ENCODE results near the gene SLC2A11. TPM values are rescaled to one million over a fixed set of nuclear protein-coding genes. Genes with fewer than 3 reads are reported as not detected.

Gene SLC2A11
- total RNA-seq, 1 donor from 2014 or later: 9.2 TPM

DNA sequence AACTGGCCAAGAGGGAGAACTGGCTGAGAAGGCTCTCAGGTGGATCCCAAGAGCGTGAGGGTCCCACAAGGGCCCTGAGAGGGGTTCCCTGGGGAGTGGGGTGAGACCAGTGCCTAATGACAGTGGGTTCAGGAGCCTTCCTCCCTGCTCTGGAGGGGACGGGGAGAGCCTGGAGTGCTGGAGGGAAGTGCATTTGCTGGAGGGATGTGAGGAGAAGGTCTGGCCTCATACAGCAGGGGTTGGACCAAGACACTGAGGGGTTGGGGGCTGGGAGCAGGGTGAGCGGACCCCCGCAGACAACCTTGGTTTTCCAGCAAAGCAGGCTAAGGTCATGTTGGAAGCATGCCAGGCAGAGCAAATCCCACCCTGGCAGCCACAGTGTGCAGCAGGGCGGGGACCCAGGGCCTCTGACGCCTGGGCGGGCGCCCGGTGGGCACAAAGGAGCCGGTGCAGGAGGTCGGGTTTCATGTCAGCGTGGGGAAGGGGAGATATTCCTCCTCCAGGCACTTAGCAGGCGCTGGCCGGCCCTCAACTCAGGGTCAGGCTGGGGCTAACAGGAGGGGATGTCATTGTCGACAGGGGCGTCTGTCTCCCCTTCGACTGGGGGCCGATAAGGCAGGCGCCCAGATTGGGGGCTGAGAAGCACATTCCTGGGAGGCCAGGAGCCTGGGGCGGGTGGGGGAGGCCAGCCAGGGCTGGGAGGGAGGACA, 15.8 kb upstream of the SLC2A11 start:
- Mint-ChIP-seq H3K27me3 (ENCODE audit: unreplicated experiment) (peaks cover 20% of the 10 kb centered on the region), H3K36me3 (ENCODE audit: low read depth, unreplicated experiment) (peaks cover 3% of the 10 kb centered on the region), H3K4me3 (ENCODE audit: unreplicated experiment) (no peak overlapping the region), H3K9me3 (ENCODE audit: unreplicated experiment) (no peaks in the 10 kb centered on the region), H3K4me1 (ENCODE audit: unreplicated experiment) (peaks cover 11% of the 10 kb centered on the region), H3K27ac (ENCODE audit: unreplicated experiment) (no peak overlapping the region)
- DNase-seq (ENCODE audit: low spot score): no peak
- TF ChIP-seq, protein P1, sequence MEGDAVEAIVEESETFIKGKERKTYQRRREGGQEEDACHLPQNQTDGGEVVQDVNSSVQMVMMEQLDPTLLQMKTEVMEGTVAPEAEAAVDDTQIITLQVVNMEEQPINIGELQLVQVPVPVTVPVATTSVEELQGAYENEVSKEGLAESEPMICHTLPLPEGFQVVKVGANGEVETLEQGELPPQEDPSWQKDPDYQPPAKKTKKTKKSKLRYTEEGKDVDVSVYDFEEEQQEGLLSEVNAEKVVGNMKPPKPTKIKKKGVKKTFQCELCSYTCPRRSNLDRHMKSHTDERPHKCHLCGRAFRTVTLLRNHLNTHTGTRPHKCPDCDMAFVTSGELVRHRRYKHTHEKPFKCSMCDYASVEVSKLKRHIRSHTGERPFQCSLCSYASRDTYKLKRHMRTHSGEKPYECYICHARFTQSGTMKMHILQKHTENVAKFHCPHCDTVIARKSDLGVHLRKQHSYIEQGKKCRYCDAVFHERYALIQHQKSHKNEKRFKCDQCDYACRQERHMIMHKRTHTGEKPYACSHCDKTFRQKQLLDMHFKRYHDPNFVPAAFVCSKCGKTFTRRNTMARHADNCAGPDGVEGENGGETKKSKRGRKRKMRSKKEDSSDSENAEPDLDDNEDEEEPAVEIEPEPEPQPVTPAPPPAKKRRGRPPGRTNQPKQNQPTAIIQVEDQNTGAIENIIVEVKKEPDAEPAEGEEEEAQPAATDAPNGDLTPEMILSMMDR (IDR thresholded peaks at IDR 0.05; ENCODE audit: unreplicated experiment): no peak

DNA sequence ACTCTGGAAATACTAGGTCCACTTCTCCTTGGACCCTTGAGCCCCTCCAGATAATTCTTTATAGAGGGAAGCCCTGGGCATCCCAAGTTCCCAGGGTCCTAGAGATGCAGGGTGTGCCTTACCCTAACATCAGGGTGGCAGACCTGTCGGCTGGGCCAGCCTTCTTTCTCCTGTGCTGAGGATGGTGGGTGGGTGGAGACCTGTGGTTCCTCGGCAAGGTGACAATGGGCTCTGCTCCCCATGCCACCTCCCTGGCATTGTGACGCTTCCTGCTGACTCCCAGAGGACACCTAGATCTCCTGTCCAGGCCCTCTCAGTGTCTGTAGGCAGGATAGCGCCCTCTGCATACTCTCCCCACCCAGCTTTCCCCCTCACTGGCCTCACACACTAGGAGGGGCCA, 15.1 kb upstream of the SLC2A11 start:
- Mint-ChIP-seq H3K4me3 (ENCODE audit: unreplicated experiment) (no peak overlapping the region), H3K36me3 (ENCODE audit: low read depth, unreplicated experiment) (peaks cover 3% of the 10 kb centered on the region), H3K4me1 (ENCODE audit: unreplicated experiment) (peaks cover 11% of the 10 kb centered on the region), H3K9me3 (ENCODE audit: unreplicated experiment) (no peaks in the 10 kb centered on the region), H3K27me3 (ENCODE audit: unreplicated experiment) (peaks cover 20% of the 10 kb centered on the region), H3K27ac (ENCODE audit: unreplicated experiment) (no peak overlapping the region)
- DNase-seq (ENCODE audit: low spot score): no peak
- TF ChIP-seq, protein P1 (IDR thresholded peaks at IDR 0.05; ENCODE audit: unreplicated experiment): no peak

DNA sequence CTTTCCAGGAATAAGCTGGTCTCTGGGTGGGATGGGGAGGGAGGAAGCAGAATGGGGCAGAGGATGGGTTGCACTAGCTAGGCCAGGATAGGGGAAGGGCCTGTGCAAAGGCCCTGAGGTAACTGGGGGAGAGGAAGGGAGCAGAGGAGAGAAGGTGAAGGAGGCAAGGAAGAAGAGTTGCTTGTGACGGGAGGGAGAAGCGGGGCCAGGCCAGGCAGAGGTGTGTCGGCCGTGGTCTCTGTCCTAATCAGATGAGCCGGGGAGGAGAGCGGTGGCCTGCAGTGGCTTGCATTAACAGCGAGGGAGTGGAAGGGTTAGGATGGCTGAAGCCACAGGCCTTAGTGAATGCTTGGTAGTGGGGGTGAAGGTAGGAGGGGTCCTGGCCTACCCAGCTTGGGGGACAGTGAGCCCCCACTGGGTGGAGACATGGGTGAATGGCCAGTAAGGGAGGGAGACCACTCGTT, 12.9 kb upstream of the SLC2A11 start:
- H3K27ac Mint-ChIP-seq (ENCODE audit: unreplicated experiment): no peak overlapping the region

DNA sequence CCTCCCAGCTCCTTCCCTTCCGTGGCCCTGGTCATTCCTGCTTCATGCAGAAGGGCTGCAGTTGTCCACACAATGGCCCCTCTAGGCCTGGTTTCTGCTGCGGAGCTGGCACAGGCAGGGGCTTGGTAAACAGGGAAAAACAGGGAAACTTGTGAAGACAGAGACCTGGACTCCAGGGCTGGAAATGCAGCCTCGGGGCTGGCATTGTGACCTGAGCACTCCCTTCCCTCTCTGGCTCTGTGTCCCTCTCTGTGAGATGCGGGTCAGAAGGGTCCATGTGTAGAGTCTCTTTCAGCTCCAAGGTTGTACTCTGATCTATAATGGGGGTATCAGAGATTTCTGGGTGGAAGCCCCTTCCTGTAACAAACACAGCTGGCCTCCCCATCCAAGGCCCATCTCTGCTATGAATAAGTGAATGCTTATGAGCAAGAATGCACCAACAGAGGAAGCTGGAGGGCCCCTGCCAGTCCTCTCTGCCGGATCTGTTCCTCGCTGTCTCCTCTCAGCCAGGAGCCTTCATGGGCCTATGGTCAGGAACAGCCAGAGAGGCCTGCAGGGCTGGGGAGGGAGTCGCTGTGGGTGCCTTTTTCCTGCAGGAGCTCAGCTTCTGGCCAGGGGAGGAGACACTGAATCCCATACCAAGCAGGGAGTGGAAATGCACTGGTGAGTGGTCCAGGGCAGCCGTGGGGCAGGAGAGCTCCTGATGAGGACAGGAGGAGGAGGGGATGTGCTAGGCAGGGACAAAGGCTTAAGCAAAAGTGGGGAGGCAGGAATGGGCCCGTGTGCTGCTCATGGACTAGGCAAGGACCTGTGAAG, 12.2 kb upstream of the SLC2A11 start:
- peaks cover 11% of the 10 kb centered on the region for H3K27me3 Mint-ChIP-seq (ENCODE audit: unreplicated experiment)
- DNase-seq (ENCODE audit: low spot score): no peak
- H3K36me3 Mint-ChIP-seq (ENCODE audit: low read depth, unreplicated experiment): no peaks in the 10 kb centered on the region
- H3K27ac Mint-ChIP-seq (ENCODE audit: unreplicated experiment): no peak overlapping the region
- H3K9me3 Mint-ChIP-seq (ENCODE audit: unreplicated experiment): no peaks in the 10 kb centered on the region
- H3K4me3 Mint-ChIP-seq (ENCODE audit: unreplicated experiment): no peak overlapping the region
- TF ChIP-seq, protein P1 (IDR thresholded peaks at IDR 0.05; ENCODE audit: unreplicated experiment): no peak
- peaks cover 5% of the 10 kb centered on the region for H3K4me1 Mint-ChIP-seq (ENCODE audit: unreplicated experiment)

More for the DNA sequence above, 12.9 kb upstream of the SLC2A11 start:
- TF ChIP-seq, protein P1 (IDR thresholded peaks at IDR 0.05; ENCODE audit: unreplicated experiment): no peak
- peaks cover 5% of the 10 kb centered on the region for H3K4me1 Mint-ChIP-seq (ENCODE audit: unreplicated experiment)
- no peak overlapping the region for H3K4me3 Mint-ChIP-seq (ENCODE audit: unreplicated experiment)
- H3K9me3 Mint-ChIP-seq (ENCODE audit: unreplicated experiment): no peaks in the 10 kb centered on the region
- no peaks in the 10 kb centered on the region for H3K36me3 Mint-ChIP-seq (ENCODE audit: low read depth, unreplicated experiment)
- H3K27me3 Mint-ChIP-seq (ENCODE audit: unreplicated experiment): peaks cover 10% of the 10 kb centered on the region
- DNase-seq (ENCODE audit: low spot score): no peak

DNA sequence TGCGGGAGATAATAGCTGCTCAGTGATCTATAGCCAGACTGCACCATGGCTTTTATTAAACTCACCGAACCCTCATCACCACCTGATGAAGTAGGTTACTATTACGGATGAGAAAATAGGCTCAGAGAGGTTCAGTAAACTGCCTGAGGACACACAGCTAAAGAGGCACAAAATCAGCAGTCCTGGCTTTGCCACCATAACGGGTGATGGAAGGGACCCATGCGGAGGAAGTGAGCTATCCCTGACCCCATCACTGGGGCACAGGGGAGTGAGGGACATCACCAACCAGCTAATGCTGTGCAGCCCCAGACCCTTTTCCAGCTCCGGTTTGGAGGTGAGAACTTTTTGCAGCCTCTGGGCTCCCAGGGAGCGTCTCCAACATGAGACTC, 11.6 kb upstream of the SLC2A11 start:
- TF ChIP-seq, protein P1 (IDR thresholded peaks at IDR 0.05; ENCODE audit: unreplicated experiment): no peak
- DNase-seq (ENCODE audit: low spot score): no peak
- Mint-ChIP-seq H3K4me3 (ENCODE audit: unreplicated experiment) (no peak overlapping the region), H3K9me3 (ENCODE audit: unreplicated experiment) (no peaks in the 10 kb centered on the region), H3K36me3 (ENCODE audit: low read depth, unreplicated experiment) (no peaks in the 10 kb centered on the region), H3K27me3 (ENCODE audit: unreplicated experiment) (peaks cover 7% of the 10 kb centered on the region), H3K4me1 (ENCODE audit: unreplicated experiment) (peaks cover 5% of the 10 kb centered on the region), H3K27ac (ENCODE audit: unreplicated experiment) (no peak overlapping the region)
